WTC11 (cell line): Measurements from ENCODE around the gene MAPK9. TPM values are rescaled to one million over a fixed set of nuclear protein-coding genes. Genes with fewer than 3 reads are reported as not detected.

Experiments used
- ATAC-seq: fragments of 200-7000 bp; cut with Tn5 transposase; 2 replicates; pipeline ENCODE4 v1.10.0; 2021; ENCODE audit warnings: mild to moderate bottlenecking, moderate library complexity
- CTCF ChIA-PET: fragments of 300-600 bp; sonication (Branson Sonifier 250); formaldehyde crosslinking; loops from one replicate; lab custom pipeline; 2021; ENCODE audit warnings: antibody characterized with exemption; lab: Charles Lee
- POLR2A ChIA-PET: fragments of 350-600 bp; sonication (Branson Sonifier 250); formaldehyde crosslinking; loops from one replicate; lab custom pipeline; 2021; ENCODE audit warnings: antibody characterized with exemption; lab: Charles Lee
- DNase-seq: peaks from one replicate; pipeline ENCODE4 v3.0.0; 2021; ENCODE audit warnings: low spot score
- H3K27ac Mint-ChIP-seq: 2 replicates; pipeline ENCODE4 v1.8.0; 2021; ENCODE audit warnings: mixed read lengths
- H3K27me3 Mint-ChIP-seq: 2 replicates; pipeline ENCODE4 v1.8.0; 2021; ENCODE audit warnings: low read depth, mild to moderate bottlenecking, moderate library complexity, mixed read lengths
- H3K36me3 Mint-ChIP-seq: 2 replicates; pipeline ENCODE4 v1.8.0; 2021; ENCODE audit warnings: mixed read lengths
- H3K4me1 Mint-ChIP-seq: 2 replicates; pipeline ENCODE4 v1.8.0; 2022; ENCODE audit warnings: mixed read lengths
- H3K4me3 Mint-ChIP-seq: 2 replicates; pipeline ENCODE4 v1.8.0; 2021; ENCODE audit warnings: mild to moderate bottlenecking, moderate library complexity, mixed read lengths
- H3K9me3 Mint-ChIP-seq: 2 replicates; pipeline ENCODE4 v1.8.0; 2021; ENCODE audit warnings: mixed read lengths
- CBFB ChIP-seq: sonication (generic); formaldehyde crosslinking; IDR thresholded peaks from 2 replicates; pipeline ENCODE4 v1.8.1; 2022; ENCODE audit warnings: mild to moderate bottlenecking, low read depth, missing genetic modification reagents
- CREM ChIP-seq: sonication (generic); formaldehyde crosslinking; IDR thresholded peaks from 2 replicates; pipeline ENCODE4 v1.8.1; 2022; ENCODE audit warnings: mild to moderate bottlenecking, missing genetic modification reagents, moderate library complexity
- ESRRA ChIP-seq: sonication (generic); formaldehyde crosslinking; IDR thresholded peaks from 2 replicates; pipeline ENCODE4 v1.8.1; 2022; ENCODE audit warnings: mild to moderate bottlenecking, missing genetic modification reagents, borderline replicate concordance
- ETV6 ChIP-seq: sonication (generic); formaldehyde crosslinking; IDR thresholded peaks from 2 replicates; pipeline ENCODE4 v1.8.1; 2022; ENCODE audit warnings: mild to moderate bottlenecking, missing genetic modification reagents
- HMGA2 ChIP-seq: fragments of 250-450 bp; sonication (Bioruptor Pico); IDR thresholded peaks from 2 replicates; pipeline ENCODE4 v1.4.0; 2021; ENCODE audit warnings: mild to moderate bottlenecking, moderate library complexity
- MLX ChIP-seq: sonication (generic); formaldehyde crosslinking; IDR thresholded peaks from 2 replicates; pipeline ENCODE4 v1.8.1; 2023; ENCODE audit warnings: mild to moderate bottlenecking, missing genetic modification reagents, moderate library complexity
- NR2C2 ChIP-seq: sonication (generic); formaldehyde crosslinking; IDR thresholded peaks from 2 replicates; pipeline ENCODE4 v1.8.0; 2022; ENCODE audit warnings: mild to moderate bottlenecking, missing genetic modification reagents
- SMAD3 ChIP-seq: sonication (generic); formaldehyde crosslinking; IDR thresholded peaks from 2 replicates; pipeline ENCODE4 v1.8.0; 2022; ENCODE audit warnings: missing genetic modification reagents, mild to moderate bottlenecking, borderline replicate concordance
- ZNF121 ChIP-seq: sonication (generic); formaldehyde crosslinking; IDR thresholded peaks from 2 replicates; pipeline ENCODE4 v1.8.0; 2023; ENCODE audit warnings: missing genetic modification reagents
- ZNF219 ChIP-seq: sonication (generic); formaldehyde crosslinking; IDR thresholded peaks from 2 replicates; pipeline ENCODE4 v1.8.0; 2023; ENCODE audit warnings: missing genetic modification reagents, mild to moderate bottlenecking, borderline replicate concordance
- ZNF317 ChIP-seq: sonication (generic); formaldehyde crosslinking; IDR thresholded peaks from 2 replicates; pipeline ENCODE4 v1.8.1; 2023; ENCODE audit warnings: low read depth, mild to moderate bottlenecking, moderate library complexity, missing genetic modification reagents, borderline replicate concordance
- total RNA-seq: library from RNA; stranded (reverse); gene quantifications from 3 replicates; pipeline ENCODE4 v1.2.3, GENCODE V29; 2021
- TF ChIP-seq, protein P1 (sequence below): sonication (generic); formaldehyde crosslinking; IDR thresholded peaks from 2 replicates; pipeline ENCODE4 v1.8.1; 2022; ENCODE audit warnings: missing genetic modification reagents, borderline replicate concordance
- TF ChIP-seq, protein P2 (sequence below): sonication (generic); formaldehyde crosslinking; IDR thresholded peaks from 2 replicates; pipeline ENCODE4 v1.8.0; 2023; ENCODE audit warnings: missing genetic modification reagents, mild to moderate bottlenecking, borderline replicate concordance
- TF ChIP-seq, protein P3 (sequence below): sonication (generic); formaldehyde crosslinking; IDR thresholded peaks from 2 replicates; pipeline ENCODE4 v1.8.1; 2023; ENCODE audit warnings: mild to moderate bottlenecking, missing genetic modification reagents, borderline replicate concordance
- TF ChIP-seq, protein P4 (sequence below): sonication (generic); formaldehyde crosslinking; IDR thresholded peaks from 2 replicates; pipeline ENCODE4 v1.8.0; 2022; ENCODE audit warnings: mild to moderate bottlenecking, missing genetic modification reagents

The MAPK9 gene
- total RNA-seq, 1 experiment from 2014 or later = 42.9 TPM

DNA sequence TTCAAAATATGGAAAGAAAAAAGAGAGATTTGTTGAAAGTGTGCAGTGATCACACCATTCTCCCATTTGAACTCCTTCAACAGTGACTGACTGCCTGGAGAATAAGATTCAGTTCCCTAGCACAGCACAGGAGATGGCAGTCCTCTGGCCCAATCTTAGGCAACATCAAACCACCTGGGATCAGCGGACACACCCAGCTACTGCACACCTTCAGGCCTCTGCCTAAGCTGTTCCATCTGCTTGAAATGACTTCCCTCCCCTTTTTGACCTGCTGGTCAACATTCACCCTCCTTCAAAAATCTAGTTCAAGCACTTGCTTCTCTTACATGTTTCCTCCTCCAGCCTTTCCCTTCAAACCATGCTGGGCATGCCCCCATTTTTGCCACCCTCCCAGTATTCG is 4.5 kb downstream of the MAPK9 start (continued):
- TF ChIP-seq, protein P1, sequence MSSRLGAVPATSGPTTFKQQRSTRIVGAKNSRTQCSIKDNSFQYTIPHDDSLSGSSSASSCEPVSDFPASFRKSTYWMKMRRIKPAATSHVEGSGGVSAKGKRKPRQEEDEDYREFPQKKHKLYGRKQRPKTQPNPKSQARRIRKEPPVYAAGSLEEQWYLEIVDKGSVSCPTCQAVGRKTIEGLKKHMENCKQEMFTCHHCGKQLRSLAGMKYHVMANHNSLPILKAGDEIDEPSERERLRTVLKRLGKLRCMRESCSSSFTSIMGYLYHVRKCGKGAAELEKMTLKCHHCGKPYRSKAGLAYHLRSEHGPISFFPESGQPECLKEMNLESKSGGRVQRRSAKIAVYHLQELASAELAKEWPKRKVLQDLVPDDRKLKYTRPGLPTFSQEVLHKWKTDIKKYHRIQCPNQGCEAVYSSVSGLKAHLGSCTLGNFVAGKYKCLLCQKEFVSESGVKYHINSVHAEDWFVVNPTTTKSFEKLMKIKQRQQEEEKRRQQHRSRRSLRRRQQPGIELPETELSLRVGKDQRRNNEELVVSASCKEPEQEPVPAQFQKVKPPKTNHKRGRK = no peak
- TF ChIP-seq, protein P2, sequence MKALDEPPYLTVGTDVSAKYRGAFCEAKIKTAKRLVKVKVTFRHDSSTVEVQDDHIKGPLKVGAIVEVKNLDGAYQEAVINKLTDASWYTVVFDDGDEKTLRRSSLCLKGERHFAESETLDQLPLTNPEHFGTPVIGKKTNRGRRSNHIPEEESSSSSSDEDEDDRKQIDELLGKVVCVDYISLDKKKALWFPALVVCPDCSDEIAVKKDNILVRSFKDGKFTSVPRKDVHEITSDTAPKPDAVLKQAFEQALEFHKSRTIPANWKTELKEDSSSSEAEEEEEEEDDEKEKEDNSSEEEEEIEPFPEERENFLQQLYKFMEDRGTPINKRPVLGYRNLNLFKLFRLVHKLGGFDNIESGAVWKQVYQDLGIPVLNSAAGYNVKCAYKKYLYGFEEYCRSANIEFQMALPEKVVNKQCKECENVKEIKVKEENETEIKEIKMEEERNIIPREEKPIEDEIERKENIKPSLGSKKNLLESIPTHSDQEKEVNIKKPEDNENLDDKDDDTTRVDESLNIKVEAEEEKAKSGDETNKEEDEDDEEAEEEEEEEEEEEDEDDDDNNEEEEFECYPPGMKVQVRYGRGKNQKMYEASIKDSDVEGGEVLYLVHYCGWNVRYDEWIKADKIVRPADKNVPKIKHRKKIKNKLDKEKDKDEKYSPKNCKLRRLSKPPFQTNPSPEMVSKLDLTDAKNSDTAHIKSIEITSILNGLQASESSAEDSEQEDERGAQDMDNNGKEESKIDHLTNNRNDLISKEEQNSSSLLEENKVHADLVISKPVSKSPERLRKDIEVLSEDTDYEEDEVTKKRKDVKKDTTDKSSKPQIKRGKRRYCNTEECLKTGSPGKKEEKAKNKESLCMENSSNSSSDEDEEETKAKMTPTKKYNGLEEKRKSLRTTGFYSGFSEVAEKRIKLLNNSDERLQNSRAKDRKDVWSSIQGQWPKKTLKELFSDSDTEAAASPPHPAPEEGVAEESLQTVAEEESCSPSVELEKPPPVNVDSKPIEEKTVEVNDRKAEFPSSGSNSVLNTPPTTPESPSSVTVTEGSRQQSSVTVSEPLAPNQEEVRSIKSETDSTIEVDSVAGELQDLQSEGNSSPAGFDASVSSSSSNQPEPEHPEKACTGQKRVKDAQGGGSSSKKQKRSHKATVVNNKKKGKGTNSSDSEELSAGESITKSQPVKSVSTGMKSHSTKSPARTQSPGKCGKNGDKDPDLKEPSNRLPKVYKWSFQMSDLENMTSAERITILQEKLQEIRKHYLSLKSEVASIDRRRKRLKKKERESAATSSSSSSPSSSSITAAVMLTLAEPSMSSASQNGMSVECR (CRISPR knock-in tag) = no peak
- TF ChIP-seq CBFB (CRISPR knock-in tag) = no peak

- POLR2A ChIA-PET = no interaction called here
- H3K9me3 Mint-ChIP-seq = no peaks in the 10 kb centered on the region
Observed at GRCh38 chr5:180284149-180284548, 7.7 kb downstream of the MAPK9 start.

DNA sequence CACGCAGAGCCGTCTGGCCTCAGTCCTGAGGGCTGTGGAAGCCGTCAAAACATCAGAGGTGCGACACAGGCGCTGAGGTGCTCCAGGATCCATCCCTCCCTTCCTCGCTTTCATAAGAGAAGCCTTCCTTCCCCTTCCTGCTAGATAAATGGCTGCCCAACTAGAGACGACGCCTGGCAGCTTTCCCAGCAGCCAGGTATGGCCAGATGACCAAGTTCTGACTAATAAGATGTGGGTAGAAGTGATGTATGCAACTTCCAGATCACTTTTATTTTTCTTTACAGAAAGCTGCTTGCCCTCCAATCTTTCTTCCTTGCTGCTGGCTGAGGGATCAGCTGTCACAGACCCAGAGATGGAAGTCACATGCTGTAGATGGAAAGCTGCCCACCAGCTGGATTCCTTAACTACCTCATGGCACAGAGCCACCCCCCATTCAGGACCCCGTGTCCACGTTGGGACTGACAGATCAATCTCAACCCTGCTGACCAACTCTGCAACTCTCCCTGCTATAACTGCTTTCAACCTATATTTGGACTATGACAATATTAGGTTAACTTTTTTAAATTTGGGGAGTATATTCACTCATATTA is 8.8 kb downstream of the MAPK9 start:
- peaks cover 39% of the 10 kb centered on the region for H3K36me3 Mint-ChIP-seq
- ATAC-seq = no peak
- TF ChIP-seq ZNF219 (CRISPR knock-in tag) = no peak
- no peak for TF ChIP-seq ETV6
- no peak for TF ChIP-seq CREM
- TF ChIP-seq, protein P3, sequence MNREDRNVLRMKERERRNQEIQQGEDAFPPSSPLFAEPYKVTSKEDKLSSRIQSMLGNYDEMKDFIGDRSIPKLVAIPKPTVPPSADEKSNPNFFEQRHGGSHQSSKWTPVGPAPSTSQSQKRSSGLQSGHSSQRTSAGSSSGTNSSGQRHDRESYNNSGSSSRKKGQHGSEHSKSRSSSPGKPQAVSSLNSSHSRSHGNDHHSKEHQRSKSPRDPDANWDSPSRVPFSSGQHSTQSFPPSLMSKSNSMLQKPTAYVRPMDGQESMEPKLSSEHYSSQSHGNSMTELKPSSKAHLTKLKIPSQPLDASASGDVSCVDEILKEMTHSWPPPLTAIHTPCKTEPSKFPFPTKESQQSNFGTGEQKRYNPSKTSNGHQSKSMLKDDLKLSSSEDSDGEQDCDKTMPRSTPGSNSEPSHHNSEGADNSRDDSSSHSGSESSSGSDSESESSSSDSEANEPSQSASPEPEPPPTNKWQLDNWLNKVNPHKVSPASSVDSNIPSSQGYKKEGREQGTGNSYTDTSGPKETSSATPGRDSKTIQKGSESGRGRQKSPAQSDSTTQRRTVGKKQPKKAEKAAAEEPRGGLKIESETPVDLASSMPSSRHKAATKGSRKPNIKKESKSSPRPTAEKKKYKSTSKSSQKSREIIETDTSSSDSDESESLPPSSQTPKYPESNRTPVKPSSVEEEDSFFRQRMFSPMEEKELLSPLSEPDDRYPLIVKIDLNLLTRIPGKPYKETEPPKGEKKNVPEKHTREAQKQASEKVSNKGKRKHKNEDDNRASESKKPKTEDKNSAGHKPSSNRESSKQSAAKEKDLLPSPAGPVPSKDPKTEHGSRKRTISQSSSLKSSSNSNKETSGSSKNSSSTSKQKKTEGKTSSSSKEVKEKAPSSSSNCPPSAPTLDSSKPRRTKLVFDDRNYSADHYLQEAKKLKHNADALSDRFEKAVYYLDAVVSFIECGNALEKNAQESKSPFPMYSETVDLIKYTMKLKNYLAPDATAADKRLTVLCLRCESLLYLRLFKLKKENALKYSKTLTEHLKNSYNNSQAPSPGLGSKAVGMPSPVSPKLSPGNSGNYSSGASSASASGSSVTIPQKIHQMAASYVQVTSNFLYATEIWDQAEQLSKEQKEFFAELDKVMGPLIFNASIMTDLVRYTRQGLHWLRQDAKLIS (CRISPR knock-in tag) = no peak
- TF ChIP-seq NR2C2 (CRISPR knock-in tag) = no peak
- no peak for TF ChIP-seq ESRRA (CRISPR knock-in tag)
- no peak for TF ChIP-seq ZNF121 (CRISPR knock-in tag)
- TF ChIP-seq, protein P1 = no peak
- TF ChIP-seq HMGA2 (CRISPR knock-in tag) = no peak
- no peak for TF ChIP-seq MLX (CRISPR knock-in tag)
- TF ChIP-seq SMAD3 (CRISPR knock-in tag) = no peak
- TF ChIP-seq, protein P4, sequence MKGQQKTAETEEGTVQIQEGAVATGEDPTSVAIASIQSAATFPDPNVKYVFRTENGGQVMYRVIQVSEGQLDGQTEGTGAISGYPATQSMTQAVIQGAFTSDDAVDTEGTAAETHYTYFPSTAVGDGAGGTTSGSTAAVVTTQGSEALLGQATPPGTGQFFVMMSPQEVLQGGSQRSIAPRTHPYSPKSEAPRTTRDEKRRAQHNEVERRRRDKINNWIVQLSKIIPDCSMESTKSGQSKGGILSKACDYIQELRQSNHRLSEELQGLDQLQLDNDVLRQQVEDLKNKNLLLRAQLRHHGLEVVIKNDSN (CRISPR knock-in tag) = no peak
- no peak for TF ChIP-seq ZNF317
- TF ChIP-seq, all 79 proteins: peak for 0
- POLR2A ChIA-PET = no interaction called here
- H3K4me3 Mint-ChIP-seq = no peak overlapping the region
- CTCF ChIA-PET = interaction anchor here (0.6 to 2.0 kb wide), 2 partner anchors 32 to 193 kb away, joined by 3 to 7 read pairs; no protein-coding TSS in a partner anchor
- no peaks in the 10 kb centered on the region for H3K27me3 Mint-ChIP-seq
- no peaks in the 10 kb centered on the region for H3K9me3 Mint-ChIP-seq
- DNase-seq = no peak
- 0 out of 2 replicates have a peak overlapping the region, but pooled peaks have one; percentile 19 for H3K27ac Mint-ChIP-seq
- H3K4me1 Mint-ChIP-seq = peaks cover 18% of the 10 kb centered on the region

More at GRCh38 chr5:180284149-180284548, 7.7 kb downstream of the MAPK9 start:
- DNase-seq (peak; percentile 48), ATAC-seq (peak; percentile 93)
- no peaks in the 10 kb centered on the region for H3K27me3 Mint-ChIP-seq
- H3K36me3 Mint-ChIP-seq = peaks cover 35% of the 10 kb centered on the region
- no peak overlapping the region for H3K4me3 Mint-ChIP-seq
- CTCF ChIA-PET = interaction anchor here (0.5 to 2.5 kb wide), 5 partner anchors 10 to 200 kb away, joined by 3 to 9 read pairs (median 4); no protein-coding TSS in a partner anchor
- H3K4me1 Mint-ChIP-seq = peaks cover 25% of the 10 kb centered on the region
- TF ChIP-seq, protein P1 = no peak
- peak overlapping the region; percentile 57 for H3K27ac Mint-ChIP-seq
